ENCODE data around the gene TGFBR3.

DNA sequence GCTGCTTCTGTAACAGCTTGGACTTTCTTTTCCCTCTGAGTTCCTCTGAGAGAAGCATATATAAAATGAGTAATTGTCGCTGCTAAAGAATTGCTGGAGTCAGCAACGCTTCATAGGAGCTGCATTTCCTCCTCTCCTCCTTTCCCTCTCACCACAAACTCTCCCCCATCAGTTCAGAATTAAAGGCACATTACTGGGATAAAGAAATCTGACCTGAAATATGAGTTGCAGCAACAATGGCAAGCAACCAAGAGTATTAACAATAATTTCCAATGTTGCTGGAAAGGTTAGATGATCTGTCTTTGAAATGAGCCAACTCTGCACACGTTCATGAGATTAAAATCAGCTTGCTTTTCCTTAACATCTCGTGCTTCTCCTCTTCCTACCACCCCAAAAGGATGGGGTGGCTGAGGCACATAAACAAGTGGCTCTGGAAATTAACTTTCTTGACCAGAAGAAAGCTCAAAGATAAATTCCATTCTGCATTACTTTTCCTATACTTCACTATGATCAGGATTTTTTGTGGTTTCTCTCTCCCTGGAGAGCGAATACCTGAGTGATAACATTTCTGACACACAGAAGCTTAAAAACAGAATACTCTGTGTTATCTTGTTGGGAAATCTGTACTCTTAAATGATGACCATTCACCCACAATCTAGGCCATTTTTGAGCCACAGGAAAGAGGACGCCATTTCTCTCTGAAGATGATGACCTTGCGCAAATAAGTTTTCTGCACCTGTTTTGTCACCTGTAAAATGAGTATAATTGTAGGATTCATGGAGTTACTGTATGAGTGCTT lies 90.2 kb downstream of the TGFBR3 start:
- TF ChIP-seq BHLHE40 (IDR thresholded peaks at IDR 0.05; ENCODE audit: low read depth, low read length) (peak; percentile 44; the same call in 1 of the 2 replicates), FOS (IDR thresholded peaks at IDR 0.05; ENCODE audit: low read depth, low read length) (no peak), CHD1 (IDR thresholded peaks at IDR 0.05; ENCODE audit: low read depth, low read length) (no peak), RFX5 (IDR thresholded peaks at IDR 0.05; ENCODE audit: low read depth, low read length) (no peak), USF2 (IDR thresholded peaks at IDR 0.05; ENCODE audit: low read depth, low read length) (no peak), POLR2A (IDR thresholded peaks at IDR 0.05; ENCODE audit: low read depth, low read length) (no peak), MAZ (IDR thresholded peaks at IDR 0.05; ENCODE audit: borderline replicate concordance, low read depth, low read length) (no peak), RAD21 (IDR thresholded peaks at IDR 0.05; ENCODE audit: low read length) (no peak), MAFK (IDR thresholded peaks at IDR 0.05; ENCODE audit: low read depth, low read length) (peak; percentile 83), CEBPB (IDR thresholded peaks at IDR 0.05; ENCODE audit: low read depth, low read length) (peak; percentile 34; the same call in 1 of the 2 replicates)
- TF ChIP-seq, protein P1, sequence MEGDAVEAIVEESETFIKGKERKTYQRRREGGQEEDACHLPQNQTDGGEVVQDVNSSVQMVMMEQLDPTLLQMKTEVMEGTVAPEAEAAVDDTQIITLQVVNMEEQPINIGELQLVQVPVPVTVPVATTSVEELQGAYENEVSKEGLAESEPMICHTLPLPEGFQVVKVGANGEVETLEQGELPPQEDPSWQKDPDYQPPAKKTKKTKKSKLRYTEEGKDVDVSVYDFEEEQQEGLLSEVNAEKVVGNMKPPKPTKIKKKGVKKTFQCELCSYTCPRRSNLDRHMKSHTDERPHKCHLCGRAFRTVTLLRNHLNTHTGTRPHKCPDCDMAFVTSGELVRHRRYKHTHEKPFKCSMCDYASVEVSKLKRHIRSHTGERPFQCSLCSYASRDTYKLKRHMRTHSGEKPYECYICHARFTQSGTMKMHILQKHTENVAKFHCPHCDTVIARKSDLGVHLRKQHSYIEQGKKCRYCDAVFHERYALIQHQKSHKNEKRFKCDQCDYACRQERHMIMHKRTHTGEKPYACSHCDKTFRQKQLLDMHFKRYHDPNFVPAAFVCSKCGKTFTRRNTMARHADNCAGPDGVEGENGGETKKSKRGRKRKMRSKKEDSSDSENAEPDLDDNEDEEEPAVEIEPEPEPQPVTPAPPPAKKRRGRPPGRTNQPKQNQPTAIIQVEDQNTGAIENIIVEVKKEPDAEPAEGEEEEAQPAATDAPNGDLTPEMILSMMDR (conservative IDR thresholded peaks at IDR 0.05; ENCODE audit: low read depth, low read length) = no peak
- TF ChIP-seq, protein P2, sequence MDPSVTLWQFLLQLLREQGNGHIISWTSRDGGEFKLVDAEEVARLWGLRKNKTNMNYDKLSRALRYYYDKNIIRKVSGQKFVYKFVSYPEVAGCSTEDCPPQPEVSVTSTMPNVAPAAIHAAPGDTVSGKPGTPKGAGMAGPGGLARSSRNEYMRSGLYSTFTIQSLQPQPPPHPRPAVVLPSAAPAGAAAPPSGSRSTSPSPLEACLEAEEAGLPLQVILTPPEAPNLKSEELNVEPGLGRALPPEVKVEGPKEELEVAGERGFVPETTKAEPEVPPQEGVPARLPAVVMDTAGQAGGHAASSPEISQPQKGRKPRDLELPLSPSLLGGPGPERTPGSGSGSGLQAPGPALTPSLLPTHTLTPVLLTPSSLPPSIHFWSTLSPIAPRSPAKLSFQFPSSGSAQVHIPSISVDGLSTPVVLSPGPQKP (IDR thresholded peaks at IDR 0.05; ENCODE audit: borderline replicate concordance, low read depth, low read length) = no peak
